ENCODE measurements around the gene C22orf42.
A peak's percentile ranks its signal among the peaks of the same experiment; 100 is the strongest.

The C22orf42 gene

GRCh38 chr22:32127904-32128303, 31.2 kb downstream of the C22orf42 start:
- no peaks in the 10 kb centered on the region for H3K4me1 ChIP-seq (ENCODE audit: control insufficient read depth, insufficient read depth, low read length)
- no peaks in the 10 kb centered on the region for H3K9me3 ChIP-seq (ENCODE audit: control insufficient read depth, low read length)
- H3K27me3 ChIP-seq (replicated peaks; ENCODE audit: control insufficient read depth, insufficient read depth, low read length): peaks cover 5% of the 10 kb centered on the region
- H3K9ac ChIP-seq (ENCODE audit: low read length): no peak overlapping the region
- no peak overlapping the region for H3K4me3 ChIP-seq (ENCODE audit: low read length)
- DNase-seq (ENCODE audit: low read depth): no peak
- no peaks in the 10 kb centered on the region for H3K36me3 ChIP-seq (ENCODE audit: control insufficient read depth, insufficient read depth, low read length, severe bottlenecking)

- Histone ChIP-seq H3K27me3 (replicated peaks; ENCODE audit: control insufficient read depth, insufficient read depth, low read length) (no peaks in the 10 kb centered on the region), H3K36me3 (ENCODE audit: control insufficient read depth, insufficient read depth, low read length, severe bottlenecking) (no peaks in the 10 kb centered on the region), H3K4me3 (ENCODE audit: low read length) (no peak overlapping the region), H3K9ac (ENCODE audit: low read length) (no peak overlapping the region), H3K4me1 (ENCODE audit: control insufficient read depth, insufficient read depth, low read length) (no peaks in the 10 kb centered on the region), H3K9me3 (ENCODE audit: control insufficient read depth, low read length) (no peaks in the 10 kb centered on the region)
- DNase-seq (ENCODE audit: low read depth): no peak
Measured at GRCh38 chr22:32123657-32124056, 35.4 kb downstream of the C22orf42 start.

GRCh38 chr22:32122899-32123298, 36.2 kb downstream of the C22orf42 start:
- Histone ChIP-seq H3K4me1 (ENCODE audit: control insufficient read depth, insufficient read depth, low read length) (no peaks in the 10 kb centered on the region), H3K36me3 (ENCODE audit: control insufficient read depth, insufficient read depth, low read length, severe bottlenecking) (no peaks in the 10 kb centered on the region), H3K9ac (ENCODE audit: low read length) (no peak overlapping the region), H3K4me3 (ENCODE audit: low read length) (no peak overlapping the region), H3K9me3 (ENCODE audit: control insufficient read depth, low read length) (no peaks in the 10 kb centered on the region), H3K27me3 (replicated peaks; ENCODE audit: control insufficient read depth, insufficient read depth, low read length) (no peaks in the 10 kb centered on the region)
- DNase-seq (ENCODE audit: low read depth): no peak

- Histone ChIP-seq H3K9ac (ENCODE audit: low read length) (no peak overlapping the region), H3K36me3 (ENCODE audit: control insufficient read depth, insufficient read depth, low read length, severe bottlenecking) (no peaks in the 10 kb centered on the region), H3K4me1 (ENCODE audit: control insufficient read depth, insufficient read depth, low read length) (no peaks in the 10 kb centered on the region), H3K9me3 (ENCODE audit: control insufficient read depth, low read length) (no peaks in the 10 kb centered on the region), H3K4me3 (ENCODE audit: low read length) (no peak overlapping the region), H3K27me3 (replicated peaks; ENCODE audit: control insufficient read depth, insufficient read depth, low read length) (peaks cover 5% of the 10 kb centered on the region)
- DNase-seq (ENCODE audit: low read depth): no peak
Measured at GRCh38 chr22:32120603-32121002, 38.5 kb downstream of the C22orf42 start.

- DNase-seq (ENCODE audit: low read depth): no peak
- no peaks in the 10 kb centered on the region for H3K9me3 ChIP-seq (ENCODE audit: control insufficient read depth, low read length)
- H3K4me3 ChIP-seq (ENCODE audit: low read length): no peak overlapping the region
- no peaks in the 10 kb centered on the region for H3K36me3 ChIP-seq (ENCODE audit: control insufficient read depth, insufficient read depth, low read length, severe bottlenecking)
- no peaks in the 10 kb centered on the region for H3K4me1 ChIP-seq (ENCODE audit: control insufficient read depth, insufficient read depth, low read length)
- H3K9ac ChIP-seq (ENCODE audit: low read length): no peak overlapping the region
- H3K27me3 ChIP-seq (replicated peaks; ENCODE audit: control insufficient read depth, insufficient read depth, low read length): peaks cover 10% of the 10 kb centered on the region
Measured at GRCh38 chr22:32119568-32120235, 39.4 kb downstream of the C22orf42 start.

- peaks cover 32% of the 10 kb centered on the region for H3K27me3 ChIP-seq (replicated peaks; ENCODE audit: control insufficient read depth, insufficient read depth, low read length)
- no peak overlapping the region for H3K4me3 ChIP-seq (ENCODE audit: low read length)
- H3K9me3 ChIP-seq (ENCODE audit: control insufficient read depth, low read length): no peaks in the 10 kb centered on the region
- no peaks in the 10 kb centered on the region for H3K36me3 ChIP-seq (ENCODE audit: control insufficient read depth, insufficient read depth, low read length, severe bottlenecking)
- DNase-seq (ENCODE audit: low read depth): no peak
- no peak overlapping the region for H3K9ac ChIP-seq (ENCODE audit: low read length)
- H3K4me1 ChIP-seq (ENCODE audit: control insufficient read depth, insufficient read depth, low read length): no peaks in the 10 kb centered on the region
Measured at GRCh38 chr22:32112380-32112779, 46.7 kb downstream of the C22orf42 start.

GRCh38 chr22:32106930-32107329, 52.2 kb downstream of the C22orf42 start:
- Histone ChIP-seq H3K36me3 (ENCODE audit: control insufficient read depth, insufficient read depth, low read length, severe bottlenecking) (no peaks in the 10 kb centered on the region), H3K9me3 (ENCODE audit: control insufficient read depth, low read length) (no peaks in the 10 kb centered on the region), H3K9ac (ENCODE audit: low read length) (no peak overlapping the region), H3K4me1 (ENCODE audit: control insufficient read depth, insufficient read depth, low read length) (no peaks in the 10 kb centered on the region), H3K4me3 (ENCODE audit: low read length) (no peak overlapping the region), H3K27me3 (replicated peaks; ENCODE audit: control insufficient read depth, insufficient read depth, low read length) (peaks cover 26% of the 10 kb centered on the region)
- DNase-seq (ENCODE audit: low read depth): peak; percentile 11

GRCh38 chr22:32103658-32104315, 55.3 kb downstream of the C22orf42 start:
- no peaks in the 10 kb centered on the region for H3K36me3 ChIP-seq (ENCODE audit: control insufficient read depth, insufficient read depth, low read length, severe bottlenecking)
- no peak overlapping the region for H3K4me3 ChIP-seq (ENCODE audit: low read length)
- H3K9ac ChIP-seq (ENCODE audit: low read length): no peak overlapping the region
- H3K27me3 ChIP-seq (replicated peaks; ENCODE audit: control insufficient read depth, insufficient read depth, low read length): peaks cover 29% of the 10 kb centered on the region
- DNase-seq (ENCODE audit: low read depth): peak; percentile 43
- H3K9me3 ChIP-seq (ENCODE audit: control insufficient read depth, low read length): no peaks in the 10 kb centered on the region
- no peaks in the 10 kb centered on the region for H3K4me1 ChIP-seq (ENCODE audit: control insufficient read depth, insufficient read depth, low read length)

- no peaks in the 10 kb centered on the region for H3K4me1 ChIP-seq (ENCODE audit: control insufficient read depth, insufficient read depth, low read length)
- peaks cover 48% of the 10 kb centered on the region for H3K27me3 ChIP-seq (replicated peaks; ENCODE audit: control insufficient read depth, insufficient read depth, low read length)
- no peaks in the 10 kb centered on the region for H3K9me3 ChIP-seq (ENCODE audit: control insufficient read depth, low read length)
- no peak overlapping the region for H3K9ac ChIP-seq (ENCODE audit: low read length)
- no peak overlapping the region for H3K4me3 ChIP-seq (ENCODE audit: low read length)
- no peak for DNase-seq (ENCODE audit: low read depth)
- H3K36me3 ChIP-seq (ENCODE audit: control insufficient read depth, insufficient read depth, low read length, severe bottlenecking): no peaks in the 10 kb centered on the region
Measured at GRCh38 chr22:32100711-32101110, 58.4 kb downstream of the C22orf42 start.
